Liver (tissue), 9 donors: ENCODE measurements around the gene FMN1. TPM values are rescaled to one million over a fixed set of nuclear protein-coding genes. Genes with fewer than 3 reads are reported as not detected.

Source experiments
- DNase-seq: peaks from one replicate; pipeline ENCODE4 v3.0.0-alpha.2; 2017; ENCODE audit warnings: low spot score
- H3K27ac ChIP-seq, 2 donors: one replicate each; pipeline ENCODE4 v1.7.0; 2013; ENCODE audit warnings: inconsistent platforms in 2 of 2, low read length in 2 of 2, control low read depth in 1 of 2, low read depth in 1 of 2, mild to moderate bottlenecking in 1 of 2
- H3K27me3 ChIP-seq, 4 donors: one replicate each; pipeline versions ENCODE4 v1.6.1 to v1.7.0; 2013; ENCODE audit warnings: low read length in 3 of 4, inconsistent platforms in 1 of 4, mild to moderate bottlenecking in 1 of 4, moderate library complexity in 1 of 4; ENCODE audit not compliant: control insufficient read depth in 4 of 4, insufficient read depth in 4 of 4
- H3K36me3 ChIP-seq, 4 donors: one replicate each; pipeline versions ENCODE4 v1.6.1 to v1.7.0; 2013; ENCODE audit warnings: low read length in 3 of 4, mild to moderate bottlenecking in 3 of 4, low read depth in 1 of 4, moderate library complexity in 1 of 4; ENCODE audit not compliant: control insufficient read depth in 4 of 4, insufficient read depth in 3 of 4
- H3K4me1 ChIP-seq, 4 donors: one replicate each; pipeline versions ENCODE4 v1.6.1 to v1.7.0; 2013; ENCODE audit warnings: low read length in 3 of 4, mild to moderate bottlenecking in 3 of 4, moderate library complexity in 1 of 4; ENCODE audit not compliant: control insufficient read depth in 4 of 4, insufficient read depth in 4 of 4
- H3K4me3 ChIP-seq, 3 donors: one replicate each; pipeline versions ENCODE4 v1.6.1 to v1.7.0; 2013; ENCODE audit warnings: low read length in 3 of 3, control low read depth in 1 of 3, low read depth in 1 of 3, mild to moderate bottlenecking in 1 of 3
- H3K9ac ChIP-seq, 2 donors: one replicate each; pipeline ENCODE4 v1.7.0; 2013; ENCODE audit warnings: low read length in 2 of 2, mild to moderate bottlenecking in 2 of 2, moderate library complexity in 2 of 2, control low read depth in 1 of 2, low read depth in 1 of 2
- H3K9me3 ChIP-seq, 4 donors: one replicate each; pipeline versions ENCODE4 v1.6.1 to v1.7.0; 2013; ENCODE audit warnings: low read length in 3 of 4; ENCODE audit not compliant: control insufficient read depth in 4 of 4
- EGR1 ChIP-seq, 2 donors: IDR thresholded peaks; 2 replicates each; pipeline ENCODE4 v1.6.1; 2016 to 2018; ENCODE audit warnings: antibody characterized with exemption in 2 of 2, low read depth in 2 of 2
- FOXA1 ChIP-seq: IDR thresholded peaks from 2 replicates; pipeline ENCODE4 v1.6.1; 2016; ENCODE audit warnings: antibody characterized with exemption
- FOXA2 ChIP-seq: IDR thresholded peaks from 2 replicates; pipeline ENCODE4 v1.6.1; 2016; ENCODE audit warnings: antibody characterized with exemption
- GABPA ChIP-seq, 2 donors: IDR thresholded peaks in 1 of 2; conservative IDR thresholded peaks in 1 of 2; 2 replicates each; pipeline ENCODE4 v1.6.1; 2016; ENCODE audit warnings: antibody characterized with exemption in 2 of 2, mild to moderate bottlenecking in 1 of 2, moderate library complexity in 1 of 2
- HNF4G ChIP-seq: IDR thresholded peaks from 2 replicates; pipeline ENCODE4 v1.6.1; 2016; ENCODE audit warnings: antibody characterized with exemption
- JUND ChIP-seq, 2 donors: IDR thresholded peaks; 2 replicates each; pipeline ENCODE4 v1.6.1; 2016; ENCODE audit warnings: antibody characterized with exemption in 2 of 2
- MAX ChIP-seq: IDR thresholded peaks from 2 replicates; pipeline ENCODE4 v1.6.1; 2016; ENCODE audit warnings: antibody characterized with exemption
- NR2F2 ChIP-seq: IDR thresholded peaks from 2 replicates; pipeline ENCODE4 v1.6.1; 2016; ENCODE audit warnings: antibody characterized with exemption
- RAD21 ChIP-seq, 2 donors: IDR thresholded peaks; 2 replicates each; pipeline ENCODE4 v1.6.1; 2016; ENCODE audit warnings: antibody characterized with exemption in 2 of 2, mild to moderate bottlenecking in 2 of 2
- SP1 ChIP-seq: IDR thresholded peaks from 2 replicates; pipeline ENCODE4 v1.6.1; 2018; ENCODE audit warnings: antibody characterized with exemption, mild to moderate bottlenecking
- TAF1 ChIP-seq: conservative IDR thresholded peaks from 2 replicates; pipeline ENCODE4 v1.6.1; 2016; ENCODE audit warnings: antibody characterized with exemption, mild to moderate bottlenecking
- YY1 ChIP-seq: IDR thresholded peaks from 2 replicates; pipeline ENCODE4 v1.6.1; 2016; ENCODE audit warnings: antibody characterized with exemption, mild to moderate bottlenecking
- WGBS: extraction: QIAGEN DNeasy Blood & Tissue Kit; methylation state at CpG from one replicate; pipeline ENCODE4 v1.1.7; 2013; 5-methylcytosine and 5-hydroxymethylcytosine counted together
- polyA plus RNA-seq, 2 donors: library from polyadenylated mRNA; stranded (reverse) in 1 of 2; unstranded in 1 of 2; fragments of 200-250 nt in 1 of 2; fragments of >200 nt in 1 of 2; fragmentation: Nextera tagmentation in 1 of 2; extraction: Ambion mirVana in 1 of 2; gene quantifications; one replicate each; pipeline versions ENCODE4 v1.2.1 to v1.2.3, GENCODE V29; 2013 to 2015
- total RNA-seq, 2 donors: library from RNA; depleted of rRNA; stranded (reverse); fragments of >200 nt; gene quantifications; one replicate each; pipeline ENCODE4 v1.2.3, GENCODE V29; 2014
- TF ChIP-seq, protein P1 (sequence below): IDR thresholded peaks from 2 replicates; pipeline ENCODE4 v1.6.1; 2016; ENCODE audit warnings: antibody characterized with exemption
- TF ChIP-seq, protein P2 (sequence below): fragments of 150-350 bp; IDR thresholded peaks from 2 replicates; pipeline ENCODE4 v1.5.1; 2017; ENCODE audit warnings: improper control_type of control experiment, low read depth, low read length; ENCODE audit not compliant: missing input control
- TF ChIP-seq, protein P3 (sequence below): IDR thresholded peaks from 2 replicates; pipeline ENCODE4 v1.6.1; 2016; ENCODE audit warnings: antibody characterized with exemption
- donor health status: healthy.
- donor health status: healthy.
- donor health status: healthy.
- donor health status: healthy.
- donor health status: healthy.

Gene FMN1
- total and polyA plus RNA-seq, 4 donors: 0.21 to 5.4 (median 0.53) TPM

GRCh38 chr15:32871883-32872282, 322.6 kb downstream of the FMN1 start:
- TF ChIP-seq, protein P1, sequence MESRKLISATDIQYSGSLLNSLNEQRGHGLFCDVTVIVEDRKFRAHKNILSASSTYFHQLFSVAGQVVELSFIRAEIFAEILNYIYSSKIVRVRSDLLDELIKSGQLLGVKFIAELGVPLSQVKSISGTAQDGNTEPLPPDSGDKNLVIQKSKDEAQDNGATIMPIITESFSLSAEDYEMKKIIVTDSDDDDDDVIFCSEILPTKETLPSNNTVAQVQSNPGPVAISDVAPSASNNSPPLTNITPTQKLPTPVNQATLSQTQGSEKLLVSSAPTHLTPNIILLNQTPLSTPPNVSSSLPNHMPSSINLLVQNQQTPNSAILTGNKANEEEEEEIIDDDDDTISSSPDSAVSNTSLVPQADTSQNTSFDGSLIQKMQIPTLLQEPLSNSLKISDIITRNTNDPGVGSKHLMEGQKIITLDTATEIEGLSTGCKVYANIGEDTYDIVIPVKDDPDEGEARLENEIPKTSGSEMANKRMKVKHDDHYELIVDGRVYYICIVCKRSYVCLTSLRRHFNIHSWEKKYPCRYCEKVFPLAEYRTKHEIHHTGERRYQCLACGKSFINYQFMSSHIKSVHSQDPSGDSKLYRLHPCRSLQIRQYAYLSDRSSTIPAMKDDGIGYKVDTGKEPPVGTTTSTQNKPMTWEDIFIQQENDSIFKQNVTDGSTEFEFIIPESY: no peak
- no peak for TF ChIP-seq YY1
- no peak for TF ChIP-seq JUND (IDR thresholded peaks at IDR 0.05)
- Histone ChIP-seq H3K4me3 (no peak overlapping the region), H3K9ac (no peak overlapping the region), H3K36me3 (no peaks in the 10 kb centered on the region), H3K27ac (no peak overlapping the region), H3K27me3 (no peaks in the 10 kb centered on the region), H3K4me1 (peaks cover 0 to 8% (median 3%) of the 10 kb centered on the region in 4 donors), H3K9me3 (no peaks in the 10 kb centered on the region)
- WGBS: 90% methylated on average over 2 of the region's 2 CpGs
- DNase-seq: no peak

GRCh38 chr15:32870240-32871033, 324.1 kb downstream of the FMN1 start:
- 92% methylated on average over 14 of the region's 14 CpGs for WGBS
- H3K9ac ChIP-seq: no peak overlapping the region
- TF ChIP-seq, protein P2, sequence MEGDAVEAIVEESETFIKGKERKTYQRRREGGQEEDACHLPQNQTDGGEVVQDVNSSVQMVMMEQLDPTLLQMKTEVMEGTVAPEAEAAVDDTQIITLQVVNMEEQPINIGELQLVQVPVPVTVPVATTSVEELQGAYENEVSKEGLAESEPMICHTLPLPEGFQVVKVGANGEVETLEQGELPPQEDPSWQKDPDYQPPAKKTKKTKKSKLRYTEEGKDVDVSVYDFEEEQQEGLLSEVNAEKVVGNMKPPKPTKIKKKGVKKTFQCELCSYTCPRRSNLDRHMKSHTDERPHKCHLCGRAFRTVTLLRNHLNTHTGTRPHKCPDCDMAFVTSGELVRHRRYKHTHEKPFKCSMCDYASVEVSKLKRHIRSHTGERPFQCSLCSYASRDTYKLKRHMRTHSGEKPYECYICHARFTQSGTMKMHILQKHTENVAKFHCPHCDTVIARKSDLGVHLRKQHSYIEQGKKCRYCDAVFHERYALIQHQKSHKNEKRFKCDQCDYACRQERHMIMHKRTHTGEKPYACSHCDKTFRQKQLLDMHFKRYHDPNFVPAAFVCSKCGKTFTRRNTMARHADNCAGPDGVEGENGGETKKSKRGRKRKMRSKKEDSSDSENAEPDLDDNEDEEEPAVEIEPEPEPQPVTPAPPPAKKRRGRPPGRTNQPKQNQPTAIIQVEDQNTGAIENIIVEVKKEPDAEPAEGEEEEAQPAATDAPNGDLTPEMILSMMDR: no peak
- no peak for TF ChIP-seq MAX
- TF ChIP-seq TAF1: no peak
- no peak for TF ChIP-seq GABPA (IDR thresholded peaks at IDR 0.05 in 1 of 2, conservative IDR thresholded peaks at IDR 0.05 in 1 of 2)
- TF ChIP-seq RAD21 (IDR thresholded peaks at IDR 0.05): no peak
- no peak for TF ChIP-seq SP1
- no peak for TF ChIP-seq HNF4G
- TF ChIP-seq JUND (IDR thresholded peaks at IDR 0.05): no peak
- TF ChIP-seq, protein P3, sequence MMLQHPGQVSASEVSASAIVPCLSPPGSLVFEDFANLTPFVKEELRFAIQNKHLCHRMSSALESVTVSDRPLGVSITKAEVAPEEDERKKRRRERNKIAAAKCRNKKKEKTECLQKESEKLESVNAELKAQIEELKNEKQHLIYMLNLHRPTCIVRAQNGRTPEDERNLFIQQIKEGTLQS: no peak
- TF ChIP-seq FOXA1: no peak
- TF ChIP-seq FOXA2: no peak
- TF ChIP-seq, protein P1: no peak
- no peak for TF ChIP-seq NR2F2
- no peak for TF ChIP-seq EGR1 (IDR thresholded peaks at IDR 0.05; ENCODE audit: low read depth in 2 of 2)
- TF ChIP-seq YY1: no peak
- no peaks in the 10 kb centered on the region for H3K9me3 ChIP-seq
- peaks cover 0 to 8% (median 3%) of the 10 kb centered on the region in 4 donors for H3K4me1 ChIP-seq
- H3K27ac ChIP-seq: no peak overlapping the region
- H3K27me3 ChIP-seq: no peaks in the 10 kb centered on the region
- no peaks in the 10 kb centered on the region for H3K36me3 ChIP-seq
- DNase-seq: no peak
- no peak overlapping the region for H3K4me3 ChIP-seq
